ENCODE measurements around the gene EFNB1.
"Not testable (repeated sequence)": the region's sequence is repeated elsewhere in the genome, so short reads cannot be mapped to it uniquely, and the experiment has no call there.

Gene EFNB1

DNA sequence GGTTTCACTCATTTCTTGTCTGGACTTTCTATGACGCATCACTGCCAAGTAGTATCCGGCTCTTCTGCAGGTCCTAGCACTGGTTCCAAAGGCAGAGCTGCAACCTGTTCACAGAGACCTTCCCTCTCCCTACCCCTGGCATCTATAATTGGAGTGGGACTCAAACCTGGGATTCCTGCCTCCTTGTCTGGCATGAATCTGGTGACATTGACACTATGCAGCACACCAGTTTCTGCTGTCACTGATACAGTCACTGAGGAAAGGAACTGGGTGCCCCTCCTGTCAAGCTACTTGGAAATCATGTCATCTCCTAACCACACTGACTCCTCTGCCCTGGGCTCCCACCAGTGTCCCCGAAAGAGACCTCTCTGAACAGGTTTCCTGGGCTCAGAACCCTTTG is 33.1 kb upstream of the EFNB1 start:
- TF ChIP-seq, protein P1, sequence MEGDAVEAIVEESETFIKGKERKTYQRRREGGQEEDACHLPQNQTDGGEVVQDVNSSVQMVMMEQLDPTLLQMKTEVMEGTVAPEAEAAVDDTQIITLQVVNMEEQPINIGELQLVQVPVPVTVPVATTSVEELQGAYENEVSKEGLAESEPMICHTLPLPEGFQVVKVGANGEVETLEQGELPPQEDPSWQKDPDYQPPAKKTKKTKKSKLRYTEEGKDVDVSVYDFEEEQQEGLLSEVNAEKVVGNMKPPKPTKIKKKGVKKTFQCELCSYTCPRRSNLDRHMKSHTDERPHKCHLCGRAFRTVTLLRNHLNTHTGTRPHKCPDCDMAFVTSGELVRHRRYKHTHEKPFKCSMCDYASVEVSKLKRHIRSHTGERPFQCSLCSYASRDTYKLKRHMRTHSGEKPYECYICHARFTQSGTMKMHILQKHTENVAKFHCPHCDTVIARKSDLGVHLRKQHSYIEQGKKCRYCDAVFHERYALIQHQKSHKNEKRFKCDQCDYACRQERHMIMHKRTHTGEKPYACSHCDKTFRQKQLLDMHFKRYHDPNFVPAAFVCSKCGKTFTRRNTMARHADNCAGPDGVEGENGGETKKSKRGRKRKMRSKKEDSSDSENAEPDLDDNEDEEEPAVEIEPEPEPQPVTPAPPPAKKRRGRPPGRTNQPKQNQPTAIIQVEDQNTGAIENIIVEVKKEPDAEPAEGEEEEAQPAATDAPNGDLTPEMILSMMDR (IDR thresholded peaks at IDR 0.05; ENCODE audit: extremely low read depth, insufficient read depth, missing control alignments) = no peak
- in situ Hi-C loops (cut with MboI; ENCODE audit: low pct_unique_long_range_greater_than_20kb, low sequenced_read_pairs, unreplicated experiment) = no loop called here
- DNase-seq (ENCODE audit: low spot score) = no peak

GRCh38 chrX:68798400-68798799 is 30.4 kb upstream of the EFNB1 start:
- DNase-seq (ENCODE audit: low spot score); in situ Hi-C loops (cut with MboI; ENCODE audit: low pct_unique_long_range_greater_than_20kb, low sequenced_read_pairs, unreplicated experiment): not testable (repeated sequence)

GRCh38 chrX:68801737-68802290 is 27.0 kb upstream of the EFNB1 start:
- TF ChIP-seq, protein P1 (IDR thresholded peaks at IDR 0.05; ENCODE audit: extremely low read depth, insufficient read depth, missing control alignments) = no peak
- DNase-seq (ENCODE audit: low spot score) = no peak
- in situ Hi-C loops (cut with MboI; ENCODE audit: low pct_unique_long_range_greater_than_20kb, low sequenced_read_pairs, unreplicated experiment) = no loop called here

DNA sequence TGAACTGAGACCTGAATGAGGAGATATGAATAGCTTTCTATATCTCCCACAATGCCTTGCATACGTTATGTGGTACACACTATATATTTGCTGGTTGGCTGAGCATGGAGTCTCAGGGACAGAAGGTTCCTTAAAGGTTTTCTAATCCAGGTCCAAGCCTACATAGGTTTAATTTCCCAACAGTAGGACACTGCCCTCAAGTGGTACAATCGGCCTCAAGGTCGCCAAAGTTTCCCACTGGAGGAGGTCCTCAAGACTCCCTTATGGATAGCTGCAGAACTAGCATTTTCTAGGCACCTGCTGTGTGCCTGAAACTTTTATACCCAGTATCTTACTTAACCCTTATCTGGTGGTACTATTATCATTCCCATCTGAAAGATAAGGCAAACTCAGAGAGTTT is 21.0 kb upstream of the EFNB1 start:
- DNase-seq (ENCODE audit: low spot score) = no peak
- in situ Hi-C loops (cut with MboI; ENCODE audit: low pct_unique_long_range_greater_than_20kb, low sequenced_read_pairs, unreplicated experiment) = no loop called here
- TF ChIP-seq, protein P1 (IDR thresholded peaks at IDR 0.05; ENCODE audit: extremely low read depth, insufficient read depth, missing control alignments) = peak; percentile 40

DNA sequence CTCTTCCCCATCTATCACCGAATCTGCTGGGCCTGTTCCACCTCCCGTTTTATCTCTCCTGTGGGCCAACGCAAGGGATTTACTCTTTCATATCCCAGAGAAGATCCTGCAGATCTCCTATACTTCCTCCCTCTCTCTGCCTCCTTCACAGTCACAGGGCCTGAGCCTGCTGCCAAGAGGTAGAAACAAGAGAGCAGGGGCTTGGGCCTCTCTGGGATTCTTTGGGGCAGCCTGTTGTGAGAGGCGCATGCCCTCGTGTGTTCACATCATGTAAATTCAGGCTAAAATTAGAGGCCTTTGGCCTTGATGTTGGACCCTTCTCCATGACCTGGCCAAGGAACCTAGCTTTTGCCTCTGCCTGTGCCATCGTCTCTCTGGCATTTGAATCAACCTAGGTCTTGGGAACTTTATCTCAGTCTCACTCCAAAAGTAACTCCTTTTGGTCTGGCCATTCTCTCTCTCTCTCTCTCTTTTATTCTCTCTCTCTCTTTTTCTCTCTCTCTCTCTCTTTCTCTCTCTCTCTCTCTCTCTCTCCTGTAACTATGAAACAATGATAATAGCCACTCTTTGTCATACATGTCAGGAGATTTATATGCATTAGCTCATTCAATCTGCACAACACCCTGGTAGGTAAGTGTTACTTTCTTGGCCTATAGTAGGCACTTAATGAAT is 20.0 kb upstream of the EFNB1 start:
- TF ChIP-seq, protein P1 (IDR thresholded peaks at IDR 0.05; ENCODE audit: extremely low read depth, insufficient read depth, missing control alignments) = peak; percentile 41
- in situ Hi-C loops (cut with MboI; ENCODE audit: low pct_unique_long_range_greater_than_20kb, low sequenced_read_pairs, unreplicated experiment) = no loop called here
- no peak for DNase-seq (ENCODE audit: low spot score)

- in situ Hi-C loops (cut with MboI; ENCODE audit: low pct_unique_long_range_greater_than_20kb, low sequenced_read_pairs, unreplicated experiment) = no loop called here
- TF ChIP-seq, protein P1 (IDR thresholded peaks at IDR 0.05; ENCODE audit: extremely low read depth, insufficient read depth, missing control alignments) = no peak
- no peak for DNase-seq (ENCODE audit: low spot score)
These were observed 8.2 kb upstream of the EFNB1 start for GRCh38 chrX:68820476-68821110.

- in situ Hi-C loops (cut with MboI; ENCODE audit: low pct_unique_long_range_greater_than_20kb, low sequenced_read_pairs, unreplicated experiment) = no loop called here
- no peak for DNase-seq (ENCODE audit: low spot score)
- TF ChIP-seq, protein P1 (IDR thresholded peaks at IDR 0.05; ENCODE audit: extremely low read depth, insufficient read depth, missing control alignments) = no peak
These were observed 7.2 kb upstream of the EFNB1 start for GRCh38 chrX:68821616-68822015.

All from GM13977 (cell line).